Astrocyte of the cerebellum (primary cell): ENCODE measurements around the gene ZNF69.
"Not testable (repeated sequence)": the region's sequence is repeated elsewhere in the genome, so short reads cannot be mapped to it uniquely, and the experiment has no call there.

Experiments used
- DNase-seq: peaks from one replicate; pipeline ENCODE4 v3.0.0-alpha.2; 2011; ENCODE audit warnings: low read depth
- H3K4me3 ChIP-seq: 2 replicates; pipeline ENCODE4 v1.5.1; 2011; ENCODE audit warnings: mild to moderate bottlenecking, low read depth, low read length, moderate library complexity
- in situ Hi-C: cut with HindIII; loops from 2 replicates; pipeline ENCODE4 v1.10.0; 2017; ENCODE audit warnings: low sequenced_read_pairs
- TF ChIP-seq, protein P1 (sequence below): IDR thresholded peaks from 2 replicates; pipeline ENCODE4 v1.5.1; 2012; ENCODE audit warnings: low read length, low read depth, moderate library complexity, mild to moderate bottlenecking; ENCODE audit errors: missing control alignments

ZNF69 gene

DNA sequence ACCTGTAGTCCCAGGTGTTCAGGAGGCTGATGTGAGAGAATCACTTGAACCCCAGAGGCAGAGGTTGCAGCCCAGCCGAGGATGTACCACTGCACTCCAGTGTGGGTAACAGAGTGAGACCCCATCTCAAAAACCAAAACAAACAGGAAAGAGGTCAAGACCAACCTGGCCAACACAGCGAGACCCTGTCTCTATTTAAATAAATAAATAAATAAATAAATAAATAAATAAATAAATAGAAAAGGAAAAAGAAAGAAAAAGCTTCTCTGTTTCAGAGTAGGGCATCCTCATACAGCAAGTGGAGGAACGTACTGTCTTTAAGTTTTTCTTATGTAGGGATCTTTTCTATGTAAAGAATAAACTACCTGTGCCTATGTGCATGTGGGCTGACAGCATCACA lies 39.6 kb downstream of the ZNF69 start:
- TF ChIP-seq, protein P1, sequence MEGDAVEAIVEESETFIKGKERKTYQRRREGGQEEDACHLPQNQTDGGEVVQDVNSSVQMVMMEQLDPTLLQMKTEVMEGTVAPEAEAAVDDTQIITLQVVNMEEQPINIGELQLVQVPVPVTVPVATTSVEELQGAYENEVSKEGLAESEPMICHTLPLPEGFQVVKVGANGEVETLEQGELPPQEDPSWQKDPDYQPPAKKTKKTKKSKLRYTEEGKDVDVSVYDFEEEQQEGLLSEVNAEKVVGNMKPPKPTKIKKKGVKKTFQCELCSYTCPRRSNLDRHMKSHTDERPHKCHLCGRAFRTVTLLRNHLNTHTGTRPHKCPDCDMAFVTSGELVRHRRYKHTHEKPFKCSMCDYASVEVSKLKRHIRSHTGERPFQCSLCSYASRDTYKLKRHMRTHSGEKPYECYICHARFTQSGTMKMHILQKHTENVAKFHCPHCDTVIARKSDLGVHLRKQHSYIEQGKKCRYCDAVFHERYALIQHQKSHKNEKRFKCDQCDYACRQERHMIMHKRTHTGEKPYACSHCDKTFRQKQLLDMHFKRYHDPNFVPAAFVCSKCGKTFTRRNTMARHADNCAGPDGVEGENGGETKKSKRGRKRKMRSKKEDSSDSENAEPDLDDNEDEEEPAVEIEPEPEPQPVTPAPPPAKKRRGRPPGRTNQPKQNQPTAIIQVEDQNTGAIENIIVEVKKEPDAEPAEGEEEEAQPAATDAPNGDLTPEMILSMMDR, result no peak
- DNase-seq, result no peak
- in situ Hi-C loops, result no loop called here
- no peak overlapping the region for H3K4me3 ChIP-seq

DNA sequence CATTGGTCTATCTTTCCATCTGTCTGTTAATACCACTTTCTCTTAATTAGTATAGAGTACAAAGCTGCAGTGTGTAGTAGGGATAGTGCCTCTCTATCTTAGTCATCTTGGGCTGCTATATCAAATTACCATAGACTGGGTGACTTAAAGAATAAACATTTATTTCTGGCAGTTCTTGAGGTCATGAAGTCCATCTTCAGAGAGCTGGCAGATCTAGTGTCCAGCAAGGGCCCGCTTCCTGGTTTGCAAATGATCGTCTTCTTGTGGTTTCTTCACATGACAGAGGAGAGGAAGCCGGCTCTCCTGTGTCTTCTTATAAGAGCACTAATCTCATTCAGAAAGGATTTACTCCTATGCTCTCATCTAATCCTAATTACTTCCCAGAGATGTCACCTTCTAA lies 43.5 kb downstream of the ZNF69 start:
- no peak for DNase-seq
- TF ChIP-seq, protein P1, result no peak

DNA sequence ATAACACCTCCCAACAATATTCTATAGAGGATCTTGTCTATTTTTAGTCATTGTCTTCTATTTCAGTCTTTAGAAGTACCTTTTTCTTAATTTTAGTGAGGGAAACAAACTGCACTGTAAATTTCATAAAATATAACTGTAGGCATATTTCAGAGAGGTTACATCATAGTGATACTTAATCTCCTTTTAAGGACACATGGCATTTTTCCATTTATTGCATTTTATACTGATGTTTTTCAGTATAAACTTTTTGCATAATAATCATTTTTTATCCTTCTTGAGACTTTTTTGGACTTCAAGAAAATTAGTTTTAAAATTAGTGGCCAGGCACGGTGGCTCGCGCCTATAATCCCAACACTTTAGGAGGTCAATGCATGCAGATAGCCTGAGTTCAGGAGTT lies 43.9 kb downstream of the ZNF69 start:
- TF ChIP-seq, protein P1, result no peak
- H3K4me3 ChIP-seq, result no peak overlapping the region
- DNase-seq, result no peak
- in situ Hi-C loops, result no loop called here

More for the DNA sequence above, 43.5 kb downstream of the ZNF69 start:
- H3K4me3 ChIP-seq, result no peak overlapping the region
- in situ Hi-C loops, result no loop called here

DNA sequence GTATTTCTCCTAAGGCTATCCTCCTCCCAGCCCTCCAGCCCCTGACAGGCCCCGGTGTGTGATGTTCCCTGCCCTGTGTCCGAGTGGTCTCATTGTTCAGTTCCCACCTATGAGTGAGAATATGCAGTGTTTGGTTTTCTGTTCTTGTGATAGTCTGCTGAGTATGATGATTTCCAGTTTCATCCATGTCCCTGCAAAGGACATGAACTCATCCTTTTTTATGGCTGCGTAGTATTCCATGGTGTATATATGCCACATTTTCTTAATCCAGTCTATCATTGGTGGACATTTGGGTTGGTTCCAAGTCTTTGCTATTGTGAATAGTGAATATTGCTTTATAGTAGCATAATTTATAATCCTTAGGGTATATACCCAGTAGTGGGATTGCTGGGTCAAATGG lies 48.2 kb downstream of the ZNF69 start:
- in situ Hi-C loops, DNase-seq, H3K4me3 ChIP-seq: not testable (repeated sequence)

DNA sequence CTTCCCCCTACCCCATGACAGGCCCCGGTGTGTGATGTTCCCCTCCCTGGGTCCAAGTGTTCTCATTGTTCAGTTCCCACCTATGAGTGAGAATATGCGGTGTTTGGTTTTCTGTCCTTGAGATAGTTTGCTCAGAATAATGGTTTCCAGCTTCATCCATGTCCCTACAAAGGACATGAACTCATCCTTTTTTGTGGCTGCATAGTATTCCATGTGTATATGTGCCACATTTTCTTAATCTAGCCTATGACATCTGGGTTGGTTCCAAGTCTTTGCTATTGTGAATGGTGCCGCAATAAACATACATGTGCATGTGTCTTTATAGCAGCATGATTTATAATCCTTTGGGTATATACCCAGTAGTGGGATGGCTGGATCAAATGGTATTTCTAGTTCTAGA lies 50.8 kb downstream of the ZNF69 start:
- in situ Hi-C loops, DNase-seq: not testable (repeated sequence)

DNA sequence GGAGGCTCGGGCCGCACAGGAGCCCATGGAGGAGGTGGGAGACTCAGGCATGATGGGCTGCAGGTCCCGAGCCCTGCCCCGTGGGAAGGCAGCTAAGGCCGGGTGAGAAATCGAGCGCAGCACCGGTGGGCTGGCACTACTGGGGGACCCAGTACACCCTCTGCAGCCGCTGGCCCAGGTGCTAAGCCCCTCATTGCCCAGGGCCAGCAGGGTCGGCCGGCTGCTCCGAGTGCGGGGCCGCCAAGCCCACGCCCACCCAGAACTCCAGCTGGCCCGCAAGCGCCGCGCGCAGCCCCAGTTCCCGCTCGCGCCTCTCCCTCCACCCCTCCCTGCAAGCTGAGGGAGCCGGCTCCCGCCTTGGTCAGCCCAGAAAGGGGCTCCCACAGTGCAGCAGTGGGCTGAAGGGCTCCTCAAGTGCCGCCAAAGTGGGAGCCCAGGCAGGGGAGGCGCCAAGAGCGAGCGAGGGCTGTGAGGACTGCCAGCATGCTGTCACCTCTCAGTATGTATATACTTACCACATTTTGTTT lies 53.8 kb downstream of the ZNF69 start:
- DNase-seq, H3K4me3 ChIP-seq, in situ Hi-C loops: not testable (repeated sequence)

More for the DNA sequence above, 50.8 kb downstream of the ZNF69 start:
- not testable (repeated sequence) for H3K4me3 ChIP-seq

DNA sequence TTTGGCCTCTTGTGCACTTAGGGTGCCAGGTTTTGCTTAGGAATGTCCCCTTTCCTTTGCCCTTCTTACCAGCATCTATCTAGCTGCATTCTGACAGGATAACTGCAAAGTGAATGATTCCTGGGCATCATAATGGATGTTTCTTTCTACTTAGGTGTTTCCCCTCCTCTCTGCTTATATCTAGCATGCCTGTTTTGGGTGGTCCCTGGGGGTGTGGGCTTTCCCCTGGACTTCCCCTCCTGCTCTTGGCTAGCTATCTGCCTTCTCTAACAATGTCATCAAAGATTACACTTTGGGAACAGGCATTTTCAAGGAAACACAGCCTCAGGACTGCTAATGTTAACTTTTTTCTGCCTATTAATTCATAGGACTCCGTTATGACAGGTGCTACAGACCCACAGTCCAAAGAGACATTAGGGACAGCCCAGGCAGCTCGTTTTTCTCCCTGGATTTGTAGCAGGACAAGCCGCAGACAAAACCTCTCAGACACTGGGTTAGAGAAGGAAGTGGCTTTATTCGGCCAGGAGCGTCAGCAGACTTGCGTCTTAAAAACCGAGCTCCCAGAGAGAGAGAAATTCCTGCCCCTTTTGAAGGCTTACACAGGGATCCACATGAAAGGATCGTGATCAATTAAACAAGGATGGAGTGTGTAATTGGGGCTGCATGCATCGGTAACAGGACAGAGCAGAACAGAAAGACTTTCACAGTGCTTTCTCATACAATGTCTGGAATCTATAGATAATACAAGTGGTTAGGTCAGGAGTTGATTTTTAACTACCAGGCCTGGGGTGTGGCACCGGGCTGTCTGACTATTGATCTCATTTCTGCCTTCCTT lies 54.6 kb downstream of the ZNF69 start:
- in situ Hi-C loops, result no loop called here
- TF ChIP-seq, protein P1, result no peak
- DNase-seq, result no peak
- H3K4me3 ChIP-seq, result no peak overlapping the region

DNA sequence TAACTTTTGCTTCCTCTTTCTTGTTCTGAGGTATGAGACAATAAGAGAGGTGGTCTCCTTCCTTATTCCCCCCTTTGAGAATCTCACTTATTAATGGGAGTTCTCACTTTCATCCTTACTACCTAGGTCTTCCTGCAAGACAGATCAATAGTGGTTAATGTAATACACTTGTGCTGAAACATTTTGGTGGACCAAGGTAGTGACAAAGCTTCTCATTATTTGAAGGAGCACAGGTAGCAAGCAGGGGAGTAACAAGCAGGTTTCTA lies 55.2 kb downstream of the ZNF69 start:
- TF ChIP-seq, protein P1, result no peak
- in situ Hi-C loops, result no loop called here
- DNase-seq, result no peak
- H3K4me3 ChIP-seq, result no peak overlapping the region
